Activated T-cell treated with anti-CD3 and anti-CD28 coated beads, Interleukin-2, amount 50 U/mL, for 72 hours (primary cell): ENCODE measurements around the gene OR12D1. TPM values are rescaled to one million over a fixed set of nuclear protein-coding genes. Genes with fewer than 3 reads are reported as not detected.
"Not testable (repeated sequence)": the region's sequence is repeated elsewhere in the genome, so short reads cannot be mapped to it uniquely, and the experiment has no call there.

Experiments
- ATAC-seq, 2 donors: fragments of 150-1000 bp; cut with Tn5 transposase; replicated peaks in 1 of 2; 2 replicates each; pipeline ENCODE4 v1.10.0; 2021; ENCODE audit warnings: moderate library complexity in 2 of 2, mild to moderate bottlenecking in 1 of 2
- DNase-seq, 2 donors: peaks; one replicate each; pipeline ENCODE4 v3.0.0; 2021 to 2022; ENCODE audit warnings: mixed read lengths in 1 of 2
- H3K27ac Mint-ChIP-seq: one replicate; pipeline ENCODE4 v1.8.0; 2022; ENCODE audit warnings: mild to moderate bottlenecking, moderate library complexity, mixed read lengths
- H3K27me3 Mint-ChIP-seq: one replicate; pipeline ENCODE4 v1.8.0; 2022; ENCODE audit warnings: low read depth, mixed read lengths
- H3K36me3 Mint-ChIP-seq, 2 donors: one replicate each; pipeline ENCODE4 v1.8.0; 2022; ENCODE audit warnings: mixed read lengths in 2 of 2, mild to moderate bottlenecking in 1 of 2; ENCODE audit not compliant: insufficient read depth in 2 of 2
- H3K4me1 Mint-ChIP-seq: one replicate; pipeline ENCODE4 v1.8.0; 2022; ENCODE audit warnings: low read depth, mixed read lengths
- H3K4me3 Mint-ChIP-seq, 2 donors: one replicate each; pipeline ENCODE4 v1.8.0; 2022; ENCODE audit warnings: mild to moderate bottlenecking in 2 of 2, mixed read lengths in 2 of 2, moderate library complexity in 2 of 2
- H3K9me3 Mint-ChIP-seq, 2 donors: one replicate each; pipeline ENCODE4 v1.8.0; 2022; ENCODE audit warnings: mixed read lengths in 2 of 2
- total RNA-seq, 2 donors: library from RNA; stranded (reverse); gene quantifications; one replicate each; pipeline ENCODE4 v1.2.3, GENCODE V29; 2022

Gene OR12D1
- total RNA-seq, 2 donors from 2014 or later = not detected

- ATAC-seq = no peak
- peaks cover 0 to 2% of the 10 kb centered on the region in 2 donors for H3K36me3 Mint-ChIP-seq
- H3K4me3 Mint-ChIP-seq = no peak within 1 kb of the TSS
- H3K9me3 Mint-ChIP-seq = no peaks in the 10 kb centered on the region
- DNase-seq = no peak
- no peaks in the 10 kb centered on the region for H3K4me1 Mint-ChIP-seq
- no peak within 1 kb of the TSS for H3K27ac Mint-ChIP-seq
- peaks cover 44% of the 10 kb centered on the region for H3K27me3 Mint-ChIP-seq
These were observed 24.3 kb downstream of the OR12D1 start, which contains the start of gene OR10C1 for GRCh38 chr6:29439006-29439405. OR10C1 (plus strand) TSS chr6:29439306; CDS start chr6:29440016, 710 bp downstream.

- H3K9me3 Mint-ChIP-seq = peaks cover 2 to 4% of the 10 kb centered on the region in 2 donors
- DNase-seq = no peak
- no peak overlapping the region for H3K27ac Mint-ChIP-seq
- ATAC-seq = no peak
- H3K27me3 Mint-ChIP-seq = peaks cover 54% of the 10 kb centered on the region
- peaks cover 0 to 2% of the 10 kb centered on the region in 2 donors for H3K36me3 Mint-ChIP-seq
- H3K4me1 Mint-ChIP-seq = no peaks in the 10 kb centered on the region
- H3K4me3 Mint-ChIP-seq = no peak overlapping the region
These were observed 28.0 kb downstream of the OR12D1 start for GRCh38 chr6:29442719-29443118.

- H3K27me3 Mint-ChIP-seq = peaks cover 47% of the 10 kb centered on the region
- H3K4me1 Mint-ChIP-seq, ATAC-seq: not testable (repeated sequence)
These were observed 29.3 kb downstream of the OR12D1 start for GRCh38 chr6:29444031-29444430.

GRCh38 chr6:29447670-29448069 lies 32.9 kb downstream of the OR12D1 start:
- no peak for DNase-seq
- H3K9me3 Mint-ChIP-seq = peaks cover 5 to 7% of the 10 kb centered on the region in 2 donors
- no peaks in the 10 kb centered on the region for H3K4me1 Mint-ChIP-seq
- peaks cover 0 to 2% of the 10 kb centered on the region in 2 donors for H3K36me3 Mint-ChIP-seq
- ATAC-seq = no peak
- peaks cover 49% of the 10 kb centered on the region for H3K27me3 Mint-ChIP-seq
- H3K27ac Mint-ChIP-seq = no peak overlapping the region
- H3K4me3 Mint-ChIP-seq = no peak overlapping the region

More at GRCh38 chr6:29444031-29444430, 29.3 kb downstream of the OR12D1 start:
- H3K4me3 Mint-ChIP-seq, H3K27ac Mint-ChIP-seq, H3K9me3 Mint-ChIP-seq, DNase-seq, H3K36me3 Mint-ChIP-seq: not testable (repeated sequence)

GRCh38 chr6:29451471-29452193 lies 36.9 kb downstream of the OR12D1 start:
- H3K4me1 Mint-ChIP-seq = no peaks in the 10 kb centered on the region
- no peak overlapping the region for H3K27ac Mint-ChIP-seq

GRCh38 chr6:29456971-29457370 lies 42.2 kb downstream of the OR12D1 start, which contains the start of the genes OR11A1 and OR2H1:
OR11A1 (minus strand) TSS chr6:29457071; CDS start chr6:29427641, 29,430 bp downstream.
OR2H1 (plus strand) TSS chr6:29457155; CDS start chr6:29461770, 4,615 bp downstream.
- H3K9me3 Mint-ChIP-seq = no peaks in the 10 kb centered on the region
- H3K27ac Mint-ChIP-seq = no peak within 1 kb of the TSS
- H3K27me3 Mint-ChIP-seq = peaks cover 32% of the 10 kb centered on the region
- no peaks in the 10 kb centered on the region for H3K4me1 Mint-ChIP-seq
- DNase-seq = no peak
- ATAC-seq = no peak
- no peaks in the 10 kb centered on the region for H3K36me3 Mint-ChIP-seq
- H3K4me3 Mint-ChIP-seq = no peak within 1 kb of the TSS

More at GRCh38 chr6:29451471-29452193, 36.9 kb downstream of the OR12D1 start:
- H3K4me3 Mint-ChIP-seq = no peak overlapping the region
- H3K9me3 Mint-ChIP-seq = peaks cover 2 to 3% of the 10 kb centered on the region in 2 donors
- H3K27me3 Mint-ChIP-seq = peaks cover 26% of the 10 kb centered on the region
- ATAC-seq (no peak), DNase-seq (no peak)
- no peaks in the 10 kb centered on the region for H3K36me3 Mint-ChIP-seq

GRCh38 chr6:29461021-29461814 lies 46.5 kb downstream of the OR12D1 start:
- H3K36me3 Mint-ChIP-seq = no peaks in the 10 kb centered on the region
- ATAC-seq (no peak), DNase-seq (no peak)
- H3K4me1 Mint-ChIP-seq = no peaks in the 10 kb centered on the region
- H3K27me3 Mint-ChIP-seq = peaks cover 27% of the 10 kb centered on the region
- H3K9me3 Mint-ChIP-seq = no peaks in the 10 kb centered on the region
- no peak overlapping the region for H3K4me3 Mint-ChIP-seq
- no peak overlapping the region for H3K27ac Mint-ChIP-seq

- Mint-ChIP-seq H3K4me1 (no peaks in the 10 kb centered on the region), H3K27ac (no peak overlapping the region), H3K27me3 (peaks cover 26% of the 10 kb centered on the region), H3K9me3 (no peaks in the 10 kb centered on the region), H3K4me3 (no peak overlapping the region), H3K36me3 (no peaks in the 10 kb centered on the region)
- ATAC-seq (no peak), DNase-seq (no peak)
These were observed 47.3 kb downstream of the OR12D1 start for GRCh38 chr6:29462022-29462421.

- H3K4me1 Mint-ChIP-seq = no peaks in the 10 kb centered on the region
- H3K27ac Mint-ChIP-seq = no peak overlapping the region
- peaks cover 15% of the 10 kb centered on the region for H3K27me3 Mint-ChIP-seq
- DNase-seq = no peak
- no peak overlapping the region for H3K4me3 Mint-ChIP-seq
- no peak for ATAC-seq
- no peaks in the 10 kb centered on the region for H3K36me3 Mint-ChIP-seq
- no peaks in the 10 kb centered on the region for H3K9me3 Mint-ChIP-seq
These were observed 50.6 kb downstream of the OR12D1 start for GRCh38 chr6:29465279-29465678.

- no peak overlapping the region for H3K27ac Mint-ChIP-seq
- DNase-seq (no peak), ATAC-seq (no peak)
- no peak overlapping the region for H3K4me3 Mint-ChIP-seq
- H3K27me3 Mint-ChIP-seq = peaks cover 15% of the 10 kb centered on the region
- no peaks in the 10 kb centered on the region for H3K4me1 Mint-ChIP-seq
- H3K9me3 Mint-ChIP-seq = no peaks in the 10 kb centered on the region
- no peaks in the 10 kb centered on the region for H3K36me3 Mint-ChIP-seq
These were observed 51.1 kb downstream of the OR12D1 start for GRCh38 chr6:29465801-29466200.

GRCh38 chr6:29466241-29466640 lies 51.5 kb downstream of the OR12D1 start:
- Mint-ChIP-seq H3K4me3 (no peak overlapping the region), H3K27me3 (peaks cover 15% of the 10 kb centered on the region), H3K27ac (no peak overlapping the region), H3K4me1 (no peaks in the 10 kb centered on the region), H3K36me3 (no peaks in the 10 kb centered on the region), H3K9me3 (no peaks in the 10 kb centered on the region)
- no peak for DNase-seq
- ATAC-seq = no peak
